NCI-H2029 treated with DMSO at 0.1 percent for 48 hours (cell line): Measurements from ENCODE around the gene KRTAP16-1.
"Not testable (repeated sequence)": the region's sequence is repeated elsewhere in the genome, so short reads cannot be mapped to it uniquely, and the experiment has no call there.

Source experiments
- DNase-seq: peaks from one replicate; lab custom pipeline; 2025; lab: John Stamatoyannopoulos, UW

Gene KRTAP16-1, protein sequence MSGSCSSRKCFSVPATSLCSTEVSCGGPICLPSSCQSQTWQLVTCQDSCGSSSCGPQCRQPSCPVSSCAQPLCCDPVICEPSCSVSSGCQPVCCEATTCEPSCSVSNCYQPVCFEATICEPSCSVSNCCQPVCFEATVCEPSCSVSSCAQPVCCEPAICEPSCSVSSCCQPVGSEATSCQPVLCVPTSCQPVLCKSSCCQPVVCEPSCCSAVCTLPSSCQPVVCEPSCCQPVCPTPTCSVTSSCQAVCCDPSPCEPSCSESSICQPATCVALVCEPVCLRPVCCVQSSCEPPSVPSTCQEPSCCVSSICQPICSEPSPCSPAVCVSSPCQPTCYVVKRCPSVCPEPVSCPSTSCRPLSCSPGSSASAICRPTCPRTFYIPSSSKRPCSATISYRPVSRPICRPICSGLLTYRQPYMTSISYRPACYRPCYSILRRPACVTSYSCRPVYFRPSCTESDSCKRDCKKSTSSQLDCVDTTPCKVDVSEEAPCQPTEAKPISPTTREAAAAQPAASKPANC

DNA sequence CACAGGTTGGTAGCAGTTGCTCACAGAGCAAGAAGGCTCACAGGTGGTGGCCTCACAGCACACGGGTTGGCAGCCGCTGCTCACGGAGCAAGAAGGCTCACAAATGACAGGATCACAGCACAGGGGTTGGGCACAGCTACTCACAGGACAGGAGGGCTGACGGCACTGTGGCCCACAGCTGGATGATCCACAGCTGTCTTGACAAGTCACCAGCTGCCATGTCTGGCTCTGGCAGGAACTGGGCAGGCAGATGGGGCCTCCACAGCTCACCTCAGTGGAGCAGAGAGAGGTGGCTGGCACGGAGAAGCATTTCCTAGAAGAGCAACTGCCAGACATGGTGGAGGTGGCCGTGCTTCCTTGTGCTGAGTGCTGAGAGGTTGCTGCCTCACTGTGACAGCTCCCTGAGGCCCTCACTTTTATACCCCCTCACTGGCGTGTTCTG lies at the start of gene KRTAP16-1:
KRTAP16-1 (minus strand) TSS at position 392 of the 442 bp plus-strand sequence; CDS start at position 336, 56 bp downstream.
- no peak for DNase-seq

DNA sequence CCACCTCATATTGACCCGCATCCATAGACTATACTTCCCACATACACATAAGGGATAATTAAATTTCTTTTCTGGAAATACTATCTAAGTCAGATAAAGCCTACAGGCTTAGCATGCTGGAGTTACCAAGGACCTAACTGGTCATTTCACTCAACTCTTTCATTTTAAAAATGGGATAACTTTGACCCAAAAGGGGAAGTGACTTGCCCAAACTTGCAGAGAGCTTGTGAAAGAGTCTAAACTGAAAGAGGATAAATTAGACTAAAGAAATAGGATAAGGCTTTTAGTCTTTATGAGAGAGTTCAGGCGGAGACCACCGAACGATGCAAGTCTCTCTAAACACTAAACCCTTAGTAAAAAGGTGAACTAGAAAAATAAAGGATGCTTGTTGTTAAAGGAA lies 45.4 kb upstream of the KRTAP16-1 start:
- DNase-seq = no peak

DNA sequence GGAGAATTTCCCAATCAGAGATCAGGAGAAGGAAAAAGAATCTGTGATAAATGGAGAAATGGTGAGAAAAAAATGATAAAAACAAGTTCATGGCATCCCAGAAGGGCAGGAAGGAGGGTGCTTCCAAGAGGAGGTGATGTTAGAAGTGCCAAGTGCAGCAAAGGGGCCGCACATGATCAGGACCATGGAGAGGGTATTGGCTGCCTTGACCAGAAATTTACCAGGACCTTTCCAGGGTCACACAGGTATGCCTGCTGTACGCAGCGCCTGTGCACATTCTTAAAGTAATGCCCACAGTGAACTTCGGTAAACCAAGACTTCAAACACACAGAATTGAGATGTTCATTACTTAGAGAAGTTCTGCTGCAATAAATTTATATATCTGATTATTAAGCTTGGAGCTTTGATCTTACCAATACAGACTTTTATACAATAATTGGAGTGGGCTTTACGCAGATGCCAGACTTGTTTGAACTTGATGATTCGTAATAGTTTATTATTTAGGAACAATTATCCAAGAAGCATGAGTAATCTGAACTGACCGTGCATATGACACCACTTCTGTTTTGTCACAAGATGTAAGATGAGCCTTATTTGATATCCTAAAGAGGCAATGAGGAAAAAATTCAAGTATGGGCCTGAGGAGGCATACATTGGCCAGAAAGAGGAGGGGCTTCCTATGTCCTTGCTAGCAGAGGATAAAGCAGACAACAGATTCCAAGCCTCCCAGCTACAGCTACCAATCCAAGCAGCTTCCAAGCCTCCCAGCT lies 43.7 kb upstream of the KRTAP16-1 start:
- DNase-seq = no peak

DNA sequence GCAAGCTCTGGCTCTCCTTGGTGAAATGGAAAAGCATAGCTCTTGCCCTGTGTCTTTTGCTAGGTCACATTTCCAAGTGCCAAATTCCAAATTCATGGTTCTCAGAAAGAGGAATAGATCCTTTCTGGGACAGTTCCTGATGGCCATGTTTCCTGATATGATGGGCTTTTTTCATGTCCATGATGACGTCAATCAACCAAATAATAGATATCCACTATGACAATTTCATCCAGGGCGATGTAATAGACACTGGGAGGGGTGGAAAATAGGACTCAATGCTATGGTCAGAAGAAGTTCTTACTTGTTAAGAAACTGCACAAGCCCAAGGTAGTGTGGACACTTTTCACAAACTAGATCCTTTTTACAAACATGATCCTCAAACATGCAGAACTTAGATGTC lies 42.1 kb upstream of the KRTAP16-1 start:
- DNase-seq = no peak

DNA sequence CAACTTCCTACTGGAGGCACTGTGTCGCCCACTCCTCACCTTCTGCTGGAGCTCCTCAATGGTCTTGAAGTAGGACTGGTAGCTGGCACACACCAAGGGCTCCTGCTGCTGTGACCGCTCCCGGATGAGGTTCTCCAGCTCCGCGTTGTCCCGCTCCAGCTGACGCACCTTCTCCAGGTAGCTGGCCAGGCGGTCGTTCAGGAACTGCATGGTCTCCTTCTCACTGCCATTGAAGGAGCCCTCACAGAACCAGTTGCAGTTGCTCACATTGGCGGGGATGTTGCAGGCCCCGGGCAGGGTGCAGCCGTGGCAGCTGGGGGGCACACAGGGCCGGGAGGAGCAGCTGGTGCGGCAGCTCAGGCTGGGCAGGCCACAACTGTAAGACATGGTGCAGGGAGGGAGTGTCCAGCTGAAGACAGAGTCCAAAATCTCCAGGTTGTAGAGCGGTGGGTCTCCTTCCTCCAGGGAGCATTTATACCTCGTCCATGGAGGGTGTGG lies 41.3 kb upstream of the KRTAP16-1 start, which contains the start of gene KRT33A:
KRT33A (minus strand) TSS at position 448 of the 498 bp plus-strand sequence; CDS start at position 387, 61 bp downstream.
- DNase-seq = not testable (repeated sequence)

DNA sequence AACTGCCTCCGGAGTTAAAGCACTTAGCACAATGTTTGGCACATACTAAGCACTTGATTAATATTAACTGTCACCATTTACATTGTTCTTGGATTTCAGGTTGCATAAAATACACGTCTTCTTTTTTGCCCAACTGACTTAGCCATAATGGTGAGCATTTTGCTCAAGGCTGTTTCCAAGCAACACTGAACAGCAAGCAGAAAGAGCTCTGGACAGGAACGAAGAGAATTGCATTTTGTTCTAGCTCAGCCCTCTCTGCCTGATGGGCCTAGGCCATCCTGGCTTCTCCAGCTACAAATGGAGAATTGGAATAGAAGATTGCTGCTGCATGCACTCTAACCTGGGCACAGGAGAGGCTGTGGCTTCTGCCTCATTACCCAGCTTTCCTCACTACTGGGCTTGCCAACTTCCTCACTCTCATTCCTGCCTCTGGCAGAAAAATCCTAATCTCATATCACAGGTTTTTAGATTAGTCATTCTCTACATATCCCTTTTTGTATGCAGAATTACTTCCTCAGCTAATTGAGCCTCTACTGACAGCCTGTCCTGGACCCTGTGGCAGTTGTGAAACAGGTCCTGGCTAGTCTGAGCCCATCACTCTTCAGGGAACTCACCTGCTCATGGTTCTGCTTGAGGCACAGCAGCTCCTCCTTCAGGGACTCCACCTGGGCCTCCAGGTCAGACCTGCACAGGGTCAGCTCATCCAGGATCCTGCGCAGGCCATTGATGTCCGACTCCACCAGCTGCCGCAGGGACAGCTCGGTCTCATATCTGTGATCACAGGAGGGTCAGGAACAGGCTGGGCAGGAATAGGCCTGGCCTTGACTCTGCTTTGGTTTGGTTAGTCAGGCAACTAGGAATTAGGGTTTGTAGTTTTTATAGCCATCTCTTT lies 39.0 kb upstream of the KRTAP16-1 start:
- DNase-seq = no peak

DNA sequence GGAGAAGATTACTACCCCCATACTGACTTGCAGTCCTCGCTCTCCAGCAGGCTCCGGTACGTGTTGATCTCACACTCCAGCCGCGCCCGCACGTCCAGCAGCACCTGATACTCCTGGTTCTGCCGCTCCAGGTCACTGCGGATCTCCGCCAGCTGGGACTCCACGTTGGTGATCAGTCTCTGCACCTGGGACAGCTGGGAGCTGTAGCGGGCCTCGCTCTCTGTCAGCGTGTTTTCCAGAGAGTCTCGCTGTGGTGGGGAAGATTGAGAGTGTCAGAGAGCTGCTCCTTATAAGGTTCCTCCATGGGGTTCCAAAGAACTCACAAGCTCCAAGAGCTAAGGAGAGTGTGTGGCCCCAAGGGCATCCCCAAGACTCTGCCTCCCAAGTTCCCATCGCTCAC lies 37.3 kb upstream of the KRTAP16-1 start:
- DNase-seq = not testable (repeated sequence)

DNA sequence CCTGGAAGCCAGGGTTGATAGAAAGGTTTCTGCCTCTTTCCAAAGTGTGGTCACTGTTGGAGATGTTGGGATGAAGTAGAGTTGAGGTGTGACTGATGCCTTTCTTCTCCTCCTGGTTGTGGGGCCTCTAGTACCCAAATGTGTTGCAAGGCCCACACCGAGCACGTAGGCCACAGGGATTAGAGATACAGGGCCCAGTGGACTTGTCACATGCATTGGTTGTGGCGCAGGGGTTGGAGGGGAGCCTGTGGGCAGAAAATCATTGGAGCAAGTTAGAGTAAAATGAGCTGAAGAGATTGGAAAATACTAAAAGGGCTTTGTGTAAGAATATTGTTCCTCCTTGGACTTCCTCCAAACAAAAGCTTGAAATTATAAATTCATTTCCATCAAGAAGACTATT lies 36.9 kb upstream of the KRTAP16-1 start:
- DNase-seq = no peak

DNA sequence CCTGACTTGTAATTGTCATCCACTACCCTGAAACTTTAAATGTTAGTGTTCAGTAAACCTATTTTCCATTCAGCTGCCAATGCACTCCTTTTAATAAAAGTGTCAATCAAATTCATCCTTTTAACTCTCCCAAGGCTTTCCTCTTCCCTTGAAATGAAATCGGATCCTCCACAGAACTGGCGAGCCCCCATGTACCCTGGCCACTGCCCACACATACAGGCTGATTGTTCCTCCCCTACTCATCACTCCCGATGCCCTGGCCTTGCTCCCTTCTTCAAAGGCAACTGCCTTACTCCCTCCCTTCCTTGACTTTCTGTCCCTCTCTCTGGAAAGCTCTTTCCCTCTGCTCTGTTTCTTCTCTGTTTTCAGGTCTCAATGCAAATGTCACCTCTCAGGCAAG lies 33.9 kb upstream of the KRTAP16-1 start:
- no peak for DNase-seq

DNA sequence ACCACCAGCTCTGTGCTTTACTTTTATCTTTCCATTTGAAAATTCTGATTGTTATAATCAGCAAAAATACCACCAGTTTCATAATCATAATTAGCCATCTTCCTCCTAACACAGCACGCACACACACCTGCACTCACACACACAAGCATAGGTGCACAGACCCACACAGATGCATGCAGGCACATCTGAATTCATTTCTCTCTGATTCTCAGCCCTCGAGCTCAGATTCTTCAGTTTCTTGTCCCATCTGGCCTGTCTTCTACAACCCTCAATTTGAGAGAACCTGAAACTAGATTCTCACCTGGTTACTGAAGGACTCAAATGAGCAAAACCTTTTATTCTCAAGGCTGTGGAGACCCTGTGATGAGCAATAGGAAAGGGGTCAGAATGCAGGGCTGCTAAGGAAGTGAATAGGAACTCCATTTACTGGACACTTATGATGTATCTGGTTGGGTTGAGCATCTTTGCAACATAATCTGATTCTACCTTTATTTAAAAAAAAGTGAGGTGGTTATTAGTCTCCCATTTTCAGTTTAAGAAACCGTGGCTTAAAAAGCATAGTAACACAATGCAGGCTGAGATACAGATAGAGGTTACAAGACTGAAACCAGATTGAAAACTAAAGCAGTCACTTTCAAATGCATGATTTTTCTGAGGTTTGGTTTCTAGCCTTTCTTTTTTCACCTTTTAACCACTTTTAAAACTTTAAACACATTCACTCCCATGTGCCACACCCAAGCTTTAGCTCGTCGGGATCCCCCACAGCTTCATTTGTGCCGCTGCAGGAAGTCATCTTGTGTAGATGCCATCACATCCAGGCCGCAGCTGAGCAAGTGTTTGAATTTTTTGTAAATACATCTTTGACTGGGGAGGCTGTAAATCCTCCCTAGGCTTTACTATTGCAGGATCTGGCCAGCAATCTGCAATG lies 32.1 kb upstream of the KRTAP16-1 start:
- no peak for DNase-seq

DNA sequence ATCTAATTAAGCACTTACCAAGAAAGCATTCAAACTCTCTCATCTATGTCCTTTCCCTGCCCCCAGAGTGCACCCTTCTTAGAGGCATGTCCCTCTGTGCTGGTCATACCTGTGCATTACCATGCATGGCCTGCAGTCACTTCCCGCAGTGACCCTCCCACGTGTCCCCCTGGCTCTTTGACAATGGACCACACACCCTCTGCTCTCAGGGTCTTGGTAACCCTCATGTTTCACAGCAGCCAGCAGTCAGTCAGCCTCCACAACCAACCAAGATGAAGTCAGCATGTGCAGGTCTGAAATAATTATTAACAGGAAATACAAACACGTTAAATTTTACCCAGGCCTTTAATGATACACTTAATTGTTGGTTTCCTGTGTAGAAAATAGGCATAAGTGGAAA lies 31.4 kb upstream of the KRTAP16-1 start:
- DNase-seq = no peak

DNA sequence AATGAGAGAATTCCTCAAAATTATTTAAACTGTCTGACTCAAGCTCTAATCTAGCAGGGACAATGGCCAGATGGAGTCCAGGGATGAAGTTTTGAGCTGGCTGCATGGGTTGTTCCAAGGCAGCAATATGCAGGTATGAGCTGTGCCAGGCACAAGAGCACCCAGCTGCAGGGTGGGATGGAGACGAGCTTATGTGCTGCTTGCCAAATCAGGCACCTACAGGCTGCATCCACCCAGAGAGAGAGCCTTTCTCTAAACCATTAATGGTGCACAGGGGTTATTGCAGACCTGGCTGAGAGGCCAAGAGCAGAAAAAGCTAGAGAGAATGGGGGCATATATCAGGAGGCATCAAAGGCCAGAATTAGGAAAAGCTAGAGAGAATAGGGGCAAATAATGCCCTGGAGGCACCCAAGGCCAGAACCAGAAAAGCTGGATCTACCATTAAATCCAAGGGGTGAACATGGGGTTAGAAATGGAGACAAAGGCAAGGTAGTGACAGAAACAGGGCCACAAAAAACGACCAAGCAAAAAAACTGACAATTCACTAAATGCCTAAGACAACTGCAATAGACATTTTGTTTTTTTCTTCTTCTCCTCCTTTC lies 30.6 kb upstream of the KRTAP16-1 start:
- DNase-seq = no peak

DNA sequence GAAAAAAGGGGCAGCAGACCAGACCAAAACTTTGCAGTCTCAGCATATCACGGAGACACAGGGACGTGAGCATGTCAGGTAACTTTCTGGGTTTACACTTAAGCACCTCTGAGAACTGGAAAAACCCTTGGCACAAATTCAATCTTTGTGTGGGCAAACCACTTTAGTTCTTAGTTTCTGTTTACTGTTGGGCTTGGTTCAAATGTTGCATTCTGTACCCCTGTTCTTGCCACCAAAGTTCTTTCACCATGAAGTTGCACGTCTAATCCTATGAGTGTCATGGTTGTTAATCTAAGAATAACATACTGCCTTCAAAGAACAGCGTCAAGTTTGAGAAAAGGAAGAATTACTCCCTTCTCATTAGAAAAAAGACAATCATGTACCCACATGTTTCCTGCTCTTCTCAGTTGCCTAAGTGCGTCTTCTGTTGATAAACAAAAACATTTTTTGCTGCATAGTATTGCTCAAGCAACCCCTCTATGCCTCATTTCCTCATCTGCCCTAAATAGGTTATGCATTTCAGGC lies 29.9 kb upstream of the KRTAP16-1 start:
- no peak for DNase-seq

DNA sequence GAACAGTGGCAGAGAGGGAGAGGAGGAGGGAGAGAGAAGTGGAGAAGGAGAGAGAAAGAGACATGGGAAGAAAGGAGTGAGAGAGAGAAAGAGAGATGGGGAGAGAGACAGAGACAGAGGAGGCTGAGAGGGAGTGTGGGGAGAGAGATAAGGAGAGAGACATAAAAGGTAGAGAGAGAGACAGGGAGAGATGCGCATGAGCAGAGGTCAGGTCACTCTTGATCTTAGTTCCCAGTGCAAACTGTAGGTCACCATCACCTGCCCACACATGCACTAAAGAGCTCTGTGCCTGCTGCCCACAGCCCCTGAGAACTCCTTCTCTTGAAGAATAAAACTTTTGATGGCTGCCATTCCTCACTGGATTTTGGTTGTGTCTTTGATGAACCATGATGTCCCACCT lies 26.6 kb upstream of the KRTAP16-1 start:
- DNase-seq = no peak

DNA sequence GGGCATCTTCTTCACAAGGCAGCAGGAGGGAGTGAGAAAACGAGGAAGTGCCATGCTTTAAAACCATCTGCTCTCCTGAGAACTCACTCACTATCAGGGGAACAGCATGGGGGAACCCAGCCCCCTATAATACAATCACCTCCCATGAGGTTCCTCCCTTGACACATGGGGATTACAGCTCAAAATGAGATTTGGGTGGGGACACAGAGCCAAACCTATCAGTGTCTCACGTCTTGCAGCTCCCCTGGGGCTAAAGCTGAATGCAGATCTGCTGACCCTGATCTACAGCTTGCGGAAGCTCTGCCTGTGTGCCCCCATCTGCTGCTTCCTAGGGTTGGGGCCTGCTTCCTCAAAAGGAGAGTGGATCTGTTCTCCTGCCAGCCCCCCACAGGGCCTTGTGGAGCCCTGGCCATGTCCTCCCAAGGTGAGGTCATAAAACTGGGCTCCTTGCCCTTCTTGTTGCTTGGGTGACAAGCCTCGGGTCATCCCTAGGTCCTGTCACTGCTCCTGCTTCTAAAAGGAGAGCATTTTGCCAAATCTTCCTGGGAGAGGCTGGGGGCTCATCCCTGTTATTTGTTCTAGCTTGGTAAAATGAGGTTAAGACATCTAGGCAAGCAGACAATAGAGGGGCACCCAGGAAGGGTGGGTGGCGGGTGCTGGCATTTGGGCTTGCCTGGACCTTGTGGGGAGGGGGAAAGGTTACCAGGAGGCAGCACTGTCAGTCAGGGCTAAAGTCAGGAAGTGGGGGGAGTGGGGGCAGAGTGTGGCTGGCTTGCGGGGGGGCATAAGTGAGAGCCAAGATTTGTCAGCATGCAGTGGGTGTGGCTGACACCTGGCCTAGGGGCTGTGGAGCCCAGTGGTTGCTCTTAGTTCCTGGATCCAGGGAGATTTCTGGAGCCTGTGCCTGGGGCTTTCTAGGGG lies 25.5 kb upstream of the KRTAP16-1 start:
- DNase-seq = no peak

DNA sequence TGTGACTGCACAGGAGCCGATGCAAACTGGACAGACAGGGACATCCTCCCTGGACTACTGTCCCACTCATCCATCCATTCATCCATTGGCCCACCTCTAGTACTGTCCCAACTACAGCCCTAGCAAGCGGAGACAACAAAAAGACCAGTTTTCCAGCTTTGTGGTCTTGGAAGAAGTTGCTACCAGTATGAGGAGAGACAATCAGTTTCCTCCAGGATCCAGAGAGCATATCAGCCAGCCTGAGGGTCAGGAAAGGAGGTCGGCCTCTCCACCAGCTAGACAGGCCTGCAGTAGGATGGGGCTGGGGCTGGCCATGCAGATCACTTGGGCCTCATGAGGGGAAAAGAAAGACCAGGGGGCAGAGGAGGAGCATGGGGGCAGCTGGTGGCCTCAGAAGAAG lies 24.7 kb upstream of the KRTAP16-1 start:
- no peak for DNase-seq

DNA sequence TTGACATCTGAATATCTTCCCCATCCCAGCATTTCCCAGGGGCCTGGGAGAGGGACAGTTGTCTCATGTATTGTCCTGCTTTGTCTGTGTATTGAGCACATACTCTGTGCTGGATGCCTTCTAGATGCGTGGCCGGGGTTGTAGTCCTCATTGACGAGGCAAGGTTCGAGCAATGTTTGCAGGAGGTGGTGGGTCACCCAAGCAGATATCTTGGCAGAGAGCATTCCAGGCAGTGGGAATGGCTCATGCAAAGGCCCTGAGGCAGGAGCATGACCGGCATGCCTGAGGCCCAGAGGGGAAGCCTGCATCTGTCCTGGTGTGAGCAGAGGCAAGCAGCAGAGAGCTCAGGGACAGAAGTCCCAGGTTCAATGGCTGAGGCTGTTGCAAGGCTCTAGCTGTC lies 24.0 kb upstream of the KRTAP16-1 start:
- no peak for DNase-seq

DNA sequence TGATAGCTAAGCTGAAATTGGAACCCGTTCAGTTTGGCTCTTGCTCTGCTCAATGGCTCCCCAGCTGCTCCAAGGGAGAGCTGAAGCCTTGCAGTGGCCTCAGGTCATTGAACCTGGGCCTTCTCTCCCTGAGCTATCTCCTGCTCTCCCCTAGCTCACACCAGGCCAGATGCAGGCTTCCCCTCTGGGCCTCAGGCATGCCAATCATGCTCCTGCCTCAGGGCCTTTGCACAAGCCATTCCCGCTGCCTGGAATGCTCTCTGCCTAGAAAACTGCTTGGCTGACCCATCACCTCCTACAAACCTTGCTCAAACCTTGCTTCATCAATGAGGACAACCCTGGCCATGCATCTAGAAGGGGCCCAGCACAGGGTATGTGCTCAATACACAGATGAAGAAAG lies 23.1 kb upstream of the KRTAP16-1 start:
- no peak for DNase-seq

DNA sequence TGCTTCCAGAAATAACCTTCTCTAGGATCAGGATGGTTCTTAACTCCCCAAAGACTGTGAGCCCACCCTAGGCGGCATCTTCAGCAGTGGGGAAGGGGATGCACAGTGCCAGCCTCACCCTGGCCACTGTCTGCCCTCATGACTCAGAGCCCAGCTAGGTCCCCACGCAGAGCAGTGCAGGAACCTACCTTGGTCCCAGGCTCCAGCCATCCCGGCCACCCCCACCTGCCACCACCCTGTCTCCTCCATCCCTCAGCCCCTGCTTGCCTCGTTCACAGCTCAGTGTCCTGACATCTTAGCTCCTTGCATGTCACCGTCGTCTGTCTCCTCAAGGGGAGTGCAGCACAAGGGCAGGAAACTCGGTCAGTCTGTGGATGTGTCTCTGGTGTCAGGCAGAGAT lies 22.5 kb upstream of the KRTAP16-1 start:
- no peak for DNase-seq
